Mononuclear cell (primary cell): ENCODE measurements around the gene LRRC37A3. TPM values are rescaled to one million over a fixed set of nuclear protein-coding genes. Genes with fewer than 3 reads are reported as not detected.
"Not testable (repeated sequence)": the region's sequence is repeated elsewhere in the genome, so short reads cannot be mapped to it uniquely, and the experiment has no call there.

Experiments
- H3K27me3 ChIP-seq: 2 replicates; pipeline ENCODE4 v1.6.0; 2011; ENCODE audit warnings: low read length, control low read depth; ENCODE audit not compliant: insufficient read depth
- H3K4me1 ChIP-seq: 2 replicates; pipeline ENCODE4 v1.5.1; 2011; ENCODE audit warnings: mild to moderate bottlenecking, low read length, control low read depth; ENCODE audit not compliant: insufficient read depth
- H3K4me3 ChIP-seq: 2 replicates; pipeline ENCODE4 v1.5.1; 2011; ENCODE audit warnings: mild to moderate bottlenecking, low read length, moderate library complexity
- H3K9me3 ChIP-seq: 2 replicates; pipeline ENCODE4 v1.5.1; 2011; ENCODE audit warnings: low read depth, mild to moderate bottlenecking, control low read depth, low read length
- total RNA-seq: library from RNA; depleted of rRNA; stranded (reverse); fragments of >200 nt; gene quantifications from one replicate; pipeline ENCODE4 v1.2.3, GENCODE V29; 2012

Gene LRRC37A3
- total RNA-seq, 1 donor = 22.1 TPM

DNA sequence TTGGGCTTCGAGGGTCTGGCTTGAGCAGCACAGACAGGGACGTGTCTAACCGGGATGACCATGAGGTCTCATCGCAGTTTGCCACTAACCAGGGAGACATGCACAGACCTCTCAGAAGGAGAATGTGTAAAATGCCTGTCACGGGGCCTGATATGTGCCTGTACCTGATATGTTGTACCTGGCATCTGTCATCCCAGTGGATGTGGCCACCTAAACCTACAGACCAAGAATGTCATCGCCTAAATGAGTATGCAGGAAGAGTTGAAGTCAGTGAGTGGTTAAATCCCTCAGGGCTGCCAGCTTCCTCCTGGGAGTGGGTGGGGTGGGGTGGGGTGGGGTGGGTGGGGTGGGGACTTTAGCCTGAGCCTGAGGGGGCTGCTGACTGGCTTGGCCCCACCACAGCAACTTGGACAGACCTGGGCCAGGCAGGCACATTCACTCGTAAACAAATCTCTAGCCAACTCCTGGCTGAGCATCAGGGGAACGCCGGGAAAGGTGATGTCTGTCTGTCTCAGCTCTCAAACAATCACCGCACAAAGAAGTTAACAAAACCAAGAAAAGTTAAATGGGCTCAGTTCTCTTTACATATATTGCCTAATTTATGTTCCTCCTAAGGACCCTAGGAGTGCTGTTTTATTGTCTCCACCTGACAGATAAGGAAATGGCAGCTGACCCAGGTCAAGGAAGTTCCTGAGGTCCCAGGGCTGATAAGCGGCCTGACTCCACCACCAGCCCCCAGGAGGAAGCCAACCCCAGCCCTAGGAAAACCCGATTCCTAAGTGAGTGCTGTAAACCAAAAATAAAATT, 89.3 kb downstream of the LRRC37A3 start:
- not testable (repeated sequence) for H3K4me3 ChIP-seq, H3K9me3 ChIP-seq, H3K27me3 ChIP-seq
- H3K4me1 ChIP-seq = peaks cover 20% of the 10 kb centered on the region

DNA sequence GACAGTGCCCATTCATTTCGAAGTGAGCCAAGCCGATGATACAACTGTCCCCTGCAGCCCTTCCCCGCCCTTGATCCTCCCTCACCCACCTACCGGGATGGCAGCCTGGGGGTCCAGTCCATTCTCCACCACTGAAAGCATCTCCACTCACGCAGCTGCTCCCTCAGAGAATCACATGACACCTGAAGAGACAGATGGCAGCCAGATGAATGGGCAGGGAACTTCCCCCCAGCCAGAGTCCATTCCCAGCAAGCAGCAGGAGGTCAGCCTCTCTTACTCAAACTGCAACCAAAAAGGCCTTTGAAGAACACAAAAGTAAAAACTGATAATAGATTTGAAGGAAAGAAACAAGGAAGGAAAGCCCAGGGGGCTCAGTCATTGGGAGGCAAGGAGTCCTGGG, 90.2 kb downstream of the LRRC37A3 start:
- H3K4me3 ChIP-seq, H3K9me3 ChIP-seq, H3K27me3 ChIP-seq: not testable (repeated sequence)
- peaks cover 16% of the 10 kb centered on the region for H3K4me1 ChIP-seq

DNA sequence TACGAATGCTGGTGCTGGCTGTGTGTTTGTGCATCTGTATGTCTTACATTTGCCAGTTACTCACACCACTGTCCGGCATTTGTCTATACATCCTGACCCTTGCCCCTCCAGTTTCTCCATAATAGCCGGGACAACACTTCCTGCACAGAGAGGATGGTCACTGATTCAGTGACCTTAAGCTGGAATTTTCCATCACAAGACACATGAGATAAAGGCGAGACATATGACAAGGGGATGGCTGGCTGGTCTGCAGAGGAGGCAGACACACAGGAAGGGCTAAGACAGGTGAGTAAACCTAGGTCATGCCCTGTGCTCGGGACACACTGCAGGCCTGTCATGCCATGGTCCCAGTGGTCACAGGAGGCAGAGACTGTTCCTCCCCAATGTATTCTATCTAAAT, 100.4 kb downstream of the LRRC37A3 start:
- H3K4me1 ChIP-seq, H3K4me3 ChIP-seq, H3K27me3 ChIP-seq, H3K9me3 ChIP-seq: not testable (repeated sequence)

DNA sequence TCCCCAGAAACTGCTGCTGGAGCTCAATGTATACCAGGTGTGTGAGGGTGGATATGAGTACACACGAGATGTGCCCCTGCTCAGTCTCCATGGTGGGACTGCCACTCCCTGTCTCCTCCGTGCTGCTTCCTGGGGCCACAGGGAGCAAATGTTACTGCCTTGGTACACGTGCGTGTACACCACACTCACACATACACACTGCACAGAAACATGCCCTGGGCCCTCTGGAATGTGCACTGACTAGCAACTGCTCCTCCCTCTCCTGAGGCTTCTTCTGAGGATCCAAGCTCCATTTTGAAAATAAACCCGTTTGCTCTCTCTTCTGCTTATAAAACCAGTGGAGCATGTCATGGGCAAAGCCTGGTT, 103.5 kb downstream of the LRRC37A3 start:
- not testable (repeated sequence) for H3K27me3 ChIP-seq, H3K4me1 ChIP-seq, H3K9me3 ChIP-seq, H3K4me3 ChIP-seq

DNA sequence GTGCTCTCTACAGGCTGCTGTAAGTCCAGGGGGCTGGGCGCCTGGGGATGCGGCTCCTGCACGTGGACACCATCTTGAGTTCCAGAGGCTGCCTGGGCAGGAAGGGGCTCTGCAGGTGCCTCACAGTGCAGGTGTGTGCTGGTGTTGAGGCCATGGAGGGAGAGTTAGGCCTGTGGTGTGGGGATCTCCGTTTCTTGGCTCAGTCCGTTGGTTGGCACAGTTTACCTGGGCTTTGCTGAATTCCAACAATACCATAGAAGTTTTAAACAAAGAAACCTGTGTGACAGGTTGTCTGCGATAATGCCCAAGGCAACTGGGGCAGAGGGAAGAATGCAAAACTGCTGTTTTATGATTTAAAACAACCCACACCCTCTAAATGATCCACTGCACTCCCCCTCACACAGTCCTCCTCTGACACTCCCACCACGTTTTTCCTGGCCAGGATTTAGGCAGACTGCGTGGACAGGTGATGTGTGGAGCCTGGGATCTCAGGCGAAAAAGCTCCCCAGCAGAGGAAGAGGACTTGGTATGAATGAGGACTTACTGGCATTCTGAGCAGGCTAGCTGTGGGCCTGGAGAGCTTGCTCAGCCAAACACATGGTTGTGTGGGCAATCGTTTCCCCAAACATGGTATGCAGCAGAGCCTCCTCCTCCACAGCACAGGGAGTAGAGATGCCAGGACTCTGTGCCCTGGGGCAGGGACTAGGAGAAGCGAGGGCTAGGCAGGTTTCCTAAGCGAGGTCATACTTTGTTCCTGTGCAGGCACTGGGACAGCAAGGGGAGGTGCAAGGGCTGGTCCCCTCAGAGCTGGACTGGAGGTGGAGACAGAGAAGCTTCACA, 104.1 kb downstream of the LRRC37A3 start:
- H3K9me3 ChIP-seq, H3K4me3 ChIP-seq, H3K27me3 ChIP-seq, H3K4me1 ChIP-seq: not testable (repeated sequence)

DNA sequence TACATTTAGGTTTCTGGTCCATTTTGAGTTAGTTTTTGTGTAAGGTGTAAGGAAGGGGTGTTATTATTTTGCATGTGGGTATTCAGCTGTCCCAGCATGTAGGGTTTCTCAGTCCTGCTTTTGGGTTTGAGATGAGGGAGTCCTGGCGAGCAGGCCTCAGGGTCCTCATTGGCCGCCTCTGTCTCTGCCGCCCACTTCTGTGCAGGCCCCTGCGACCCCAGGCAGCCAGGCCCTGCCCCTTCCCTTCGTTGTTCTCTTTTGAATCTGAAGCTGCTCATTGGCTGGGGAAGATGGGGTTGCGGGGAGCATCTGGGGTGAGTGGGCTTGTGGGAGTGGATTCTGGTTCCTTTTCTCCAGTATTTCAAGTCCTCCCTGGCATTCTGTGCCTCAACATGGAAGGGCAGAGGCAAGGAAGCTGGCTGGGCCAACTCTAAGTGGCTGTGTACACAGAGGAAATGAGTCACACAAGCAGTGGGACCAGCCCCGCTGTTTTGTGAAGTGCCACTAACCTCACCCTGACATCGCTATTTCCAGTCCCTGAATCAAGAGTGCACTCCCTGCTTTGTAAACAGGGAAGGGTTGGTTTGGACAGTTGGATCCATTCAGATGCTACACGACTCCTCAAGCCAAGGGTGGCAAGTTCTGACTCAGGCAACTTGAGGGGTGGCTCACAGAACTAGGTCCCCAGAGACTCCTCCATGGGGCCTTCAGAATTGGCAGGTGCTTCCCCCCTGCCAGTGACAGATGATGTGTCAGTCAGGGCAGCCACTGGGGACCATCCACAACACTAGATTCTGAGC, 110.9 kb downstream of the LRRC37A3 start:
- peaks cover 27% of the 10 kb centered on the region for H3K4me1 ChIP-seq

More for the DNA sequence above, 110.9 kb downstream of the LRRC37A3 start:
- not testable (repeated sequence) for H3K4me3 ChIP-seq, H3K9me3 ChIP-seq, H3K27me3 ChIP-seq

Other genes starting within 250 kb of the LRRC37A3 start
- gene GNA13, start 137.3 kb upstream of the LRRC37A3 start, total RNA-seq = 245 TPM
- 3.5 TPM for gene RGS9, start 217.9 kb upstream of the LRRC37A3 start, total RNA-seq